ENCODE measurements around the gene OR5H1. TPM values are rescaled to one million over a fixed set of nuclear protein-coding genes. Genes with fewer than 3 reads are reported as not detected.

Gene OR5H1
- total RNA-seq, 2 donors from 2014 or later, result not detected

GRCh38 chr3:98182196-98182595, 51.7 kb downstream of the OR5H1 start:
- ATAC-seq, result no peak
- intact Hi-C loops (cut with DNase I), result no loop called here
- no peak for DNase-seq

- ATAC-seq, result no peak
- intact Hi-C loops (cut with DNase I), result no loop called here
- DNase-seq, result no peak
These were observed 54.7 kb downstream of the OR5H1 start for GRCh38 chr3:98185180-98185579.

Other genes starting within 250 kb of the OR5H1 start
- gene RIOX2, start 158.3 kb upstream of the OR5H1 start, total RNA-seq, result 10 to 100 TPM; 12.9 to 16.0 TPM
- not detected for gene GABRR3, start 95.4 kb upstream of the OR5H1 start, total RNA-seq
- gene OR5AC2, start 43.5 kb upstream of the OR5H1 start, total RNA-seq, result not detected
- gene OR5H14, start 16.8 kb downstream of the OR5H1 start, total RNA-seq, result not detected
- gene OR5H15, start 36.0 kb downstream of the OR5H1 start, total RNA-seq, result not detected
- not detected for gene OR5H6, start 133.5 kb downstream of the OR5H1 start, total RNA-seq
- not detected for gene OR5H2, start 151.8 kb downstream of the OR5H1 start, total RNA-seq
- not detected for gene OR5K4, start 223.1 kb downstream of the OR5H1 start, total RNA-seq